ENCODE data around the gene INSRR. TPM values are rescaled to one million over a fixed set of nuclear protein-coding genes. Genes with fewer than 3 reads are reported as not detected.

INSRR gene
- total RNA-seq, 1 donor from 2014 or later: 0.41 TPM

GRCh38 chr1:156877433-156878170, 18.7 kb upstream of the INSRR start:
- intact Hi-C loops (cut with micrococcal nuclease): no loop called here
- peaks cover 86% of the 10 kb centered on the region for H3K27me3 ChIP-seq (ENCODE audit: low read depth)
- no peak for DNase-seq

GRCh38 chr1:156876281-156876680, 17.4 kb upstream of the INSRR start:
- Histone ChIP-seq H3K36me3 (no peaks in the 10 kb centered on the region), H3K9me3 (replicated peaks) (no peaks in the 10 kb centered on the region), H3K4me1 (no peaks in the 10 kb centered on the region), H3K4me3 (no peak overlapping the region), H3K27ac (replicated peaks) (no peak overlapping the region), H3K27me3 (ENCODE audit: low read depth) (peaks cover 72% of the 10 kb centered on the region)
- DNase-seq: no peak
- intact Hi-C loops (cut with micrococcal nuclease): no loop called here
- no peak for TF ChIP-seq CTCF (IDR thresholded peaks at IDR 0.05; ENCODE audit: borderline replicate concordance)

More at GRCh38 chr1:156877433-156878170, 18.7 kb upstream of the INSRR start:
- Histone ChIP-seq H3K9me3 (replicated peaks) (no peaks in the 10 kb centered on the region), H3K4me3 (no peak overlapping the region), H3K4me1 (no peaks in the 10 kb centered on the region), H3K27ac (replicated peaks) (no peak overlapping the region), H3K36me3 (no peaks in the 10 kb centered on the region)
- TF ChIP-seq CTCF (IDR thresholded peaks at IDR 0.05; ENCODE audit: borderline replicate concordance): no peak

GRCh38 chr1:156875341-156875615, 16.4 kb upstream of the INSRR start:
- intact Hi-C loops (cut with micrococcal nuclease): no loop called here
- Histone ChIP-seq H3K27me3 (ENCODE audit: low read depth) (peaks cover 62% of the 10 kb centered on the region), H3K36me3 (no peaks in the 10 kb centered on the region), H3K4me1 (no peaks in the 10 kb centered on the region), H3K4me3 (no peak overlapping the region), H3K27ac (replicated peaks) (no peak overlapping the region), H3K9me3 (replicated peaks) (no peaks in the 10 kb centered on the region)
- no peak for TF ChIP-seq CTCF (IDR thresholded peaks at IDR 0.05; ENCODE audit: borderline replicate concordance)
- no peak for DNase-seq

GRCh38 chr1:156874572-156875340, 15.8 kb upstream of the INSRR start:
- TF ChIP-seq CTCF (IDR thresholded peaks at IDR 0.05; ENCODE audit: borderline replicate concordance): no peak
- Histone ChIP-seq H3K36me3 (no peaks in the 10 kb centered on the region), H3K9me3 (replicated peaks) (no peaks in the 10 kb centered on the region), H3K4me1 (no peaks in the 10 kb centered on the region), H3K4me3 (no peak overlapping the region), H3K27ac (replicated peaks) (no peak overlapping the region), H3K27me3 (ENCODE audit: low read depth) (peaks cover 57% of the 10 kb centered on the region)
- intact Hi-C loops (cut with micrococcal nuclease): no loop called here
- no peak for DNase-seq

GRCh38 chr1:156874142-156874541, 15.2 kb upstream of the INSRR start:
- TF ChIP-seq CTCF (IDR thresholded peaks at IDR 0.05; ENCODE audit: borderline replicate concordance): no peak
- Histone ChIP-seq H3K27ac (replicated peaks) (no peak overlapping the region), H3K27me3 (ENCODE audit: low read depth) (peaks cover 53% of the 10 kb centered on the region), H3K4me3 (no peak overlapping the region), H3K4me1 (no peaks in the 10 kb centered on the region), H3K9me3 (replicated peaks) (no peaks in the 10 kb centered on the region), H3K36me3 (no peaks in the 10 kb centered on the region)
- intact Hi-C loops (cut with micrococcal nuclease): no loop called here
- no peak for DNase-seq
